Adrenal gland (tissue), 12 donors: ENCODE measurements around the gene HVCN1. TPM values are rescaled to one million over a fixed set of nuclear protein-coding genes. Genes with fewer than 3 reads are reported as not detected.

Source experiments
- DNase-seq, 7 donors: peaks; one replicate each; pipeline ENCODE4 v3.0.0-alpha.2; 2019 to 2020
- H3K27ac ChIP-seq, 5 donors: fragments of 200-600 bp; sonication (generic) in 4 of 5; 1 replicate in 3 of 5; 2 replicates in 2 of 5; pipeline versions ENCODE4 v1.5.1 to v1.8.0; 2016 to 2020; ENCODE audit warnings: mild to moderate bottlenecking in 1 of 5
- H3K27me3 ChIP-seq: fragments of 200-600 bp; 2 replicates; pipeline ENCODE4 v1.8.0; 2021
- H3K36me3 ChIP-seq, 2 donors: fragments of 200-600 bp; replicated peaks in 1 of 2; 1 replicate in 1 of 2; 2 replicates in 1 of 2; pipeline versions ENCODE4 v1.5.1 to v1.8.0; 2018 to 2022
- H3K4me1 ChIP-seq, 2 donors: fragments of 200-600 bp; replicated peaks in 1 of 2; 1 replicate in 1 of 2; 2 replicates in 1 of 2; pipeline versions ENCODE4 v1.5.1 to v1.8.0; 2018 to 2021
- H3K4me3 ChIP-seq, 4 donors: fragments of 200-600 bp; sonication (generic) in 3 of 4; one replicate each; pipeline ENCODE4 v1.5.1; 2016 to 2018
- H3K9me3 ChIP-seq, 3 donors: fragments of 200-600 bp; sonication (generic) in 1 of 3; replicated peaks in 1 of 3; 1 replicate in 2 of 3; 2 replicates in 1 of 3; pipeline versions ENCODE4 v1.5.1 to v1.8.0; 2016 to 2021
- CTCF ChIP-seq, 6 experiments: fragments of 450-650 bp in 4 of 6; fragments of 200-600 bp in 2 of 6; sonication (generic) in 1 of 6; IDR thresholded peaks; 1 replicate in 5 of 6; 2 replicates in 1 of 6; pipeline versions ENCODE4 v1.5.1 to v1.8.0; 2016 to 2021; ENCODE audit warnings: antibody characterized with exemption in 6 of 6, mild to moderate bottlenecking in 2 of 6, moderate library complexity in 1 of 6
- POLR2A ChIP-seq, 2 donors: fragments of 450-650 bp; IDR thresholded peaks; one replicate each; pipeline ENCODE4 v1.6.1; 2017; ENCODE audit warnings: antibody characterized with exemption in 2 of 2, mild to moderate bottlenecking in 2 of 2, moderate library complexity in 1 of 2
- WGBS, 4 donors: extraction: QIAGEN DNeasy Blood & Tissue Kit in 2 of 4; methylation state at CpG; one replicate each; pipeline versions ENCODE4 v1.1.5 to v1.1.7; 2013 to 2017; 5-methylcytosine and 5-hydroxymethylcytosine counted together
- intact Hi-C, 2 donors: fragments of 100-400 bp; cut with DNase I; formaldehyde crosslinking; loops; one replicate each; pipeline versions ENCODE4 v1.14.1 to v1.15.0; 2022 to 2023
- polyA plus RNA-seq, 3 donors: library from polyadenylated mRNA; stranded (reverse); fragments of 200-250 nt in 2 of 3; fragments of 350-450 nt in 1 of 3; fragmentation: Illumina TruSeq in 1 of 3; extraction: RNeasy Lipid Tissue Mini Kit (QIAGEN cat#74804) in 1 of 3; gene quantifications; one replicate each; pipeline ENCODE4 v1.2.3, GENCODE V29; 2013 to 2014
- total RNA-seq, 9 donors: library from RNA; depleted of rRNA in 4 of 9; stranded (reverse); fragments of >200 nt in 4 of 9; fragments of 120-200 nt in 1 of 9; fragmentation: NEBNext Ultra II Directional in 1 of 9; extraction: Animal tissue kit (Norgen Biotek cat#: 25700) in 1 of 9; gene quantifications; one replicate each; pipeline versions ENCODE4 v1.1.0 to v1.2.4, GENCODE V29; 2013 to 2023
- donor health status: healthy with polysubstance abuse.
- donor health status: Bipolar disorder and iron deficiency.
- donor health status: DM: yes; HTN: yes; CAD: no.
- donor health status: DM: no; HTN: no; CAD: no.
- donor health status: DM: no; HTN: no; CAD: no.
- donor health status: DM: yes; HTN: yes; CAD: no.

HVCN1 gene
- total and polyA plus RNA-seq, 12 donors: 5.7 to 71.0 (median 12.7) TPM

DNA sequence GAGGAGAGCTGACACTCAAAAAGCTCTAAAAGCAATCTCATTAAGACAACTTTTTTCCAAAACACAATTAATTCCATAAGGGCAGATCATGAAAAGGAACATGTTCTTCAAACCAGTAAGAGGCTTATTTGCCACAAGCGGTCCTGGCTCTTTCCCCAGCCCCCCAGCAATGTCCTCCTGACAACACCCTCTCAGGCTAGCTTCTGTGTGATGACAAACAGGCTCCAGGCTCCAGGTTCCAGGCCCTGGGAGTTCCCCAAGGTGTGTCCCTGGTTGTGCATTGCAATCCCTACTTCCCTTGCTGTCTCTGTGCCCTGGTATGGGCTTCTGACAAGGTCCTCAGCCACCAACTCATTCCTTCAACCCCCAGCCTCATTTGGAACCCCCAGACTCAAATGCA is 8.9 kb downstream of the HVCN1 start:
- Histone ChIP-seq H3K36me3 (no peaks in the 10 kb centered on the region), H3K4me1 (peaks cover 0 to 8% of the 10 kb centered on the region in 2 donors), H3K4me3 (no peak overlapping the region), H3K27me3 (no peaks in the 10 kb centered on the region), H3K27ac (no peak overlapping the region), H3K9me3 (no peaks in the 10 kb centered on the region)
- intact Hi-C loops: no loop called here
- 50 to 85% (median 71%) methylated on average over 1 of the region's 1 CpG for WGBS, 4 donors
- no peak for DNase-seq
- no peak for TF ChIP-seq POLR2A (IDR thresholded peaks at IDR 0.05)
- no peak for TF ChIP-seq CTCF (IDR thresholded peaks at IDR 0.05)

DNA sequence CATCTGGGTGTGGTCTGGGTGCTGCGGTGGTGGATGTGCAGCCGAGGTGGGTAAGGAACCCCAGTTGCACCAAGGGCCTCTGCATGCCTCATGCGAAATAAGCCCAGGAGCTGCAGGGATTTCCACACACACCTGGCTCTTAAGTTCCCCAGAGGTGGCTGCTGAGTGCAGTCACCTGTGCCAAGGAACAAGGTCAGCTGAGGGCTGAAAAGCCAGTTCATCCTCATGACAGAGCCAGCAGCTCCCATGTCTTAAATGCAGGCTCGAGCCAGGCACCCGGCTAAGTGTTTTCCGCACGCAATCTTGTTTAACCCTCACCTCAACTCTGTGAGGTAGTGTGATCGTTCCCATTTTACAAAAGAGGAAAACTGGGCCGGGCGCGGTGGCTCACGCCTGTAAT is 9.7 kb downstream of the HVCN1 start:
- H3K36me3 ChIP-seq: no peaks in the 10 kb centered on the region
- no peak overlapping the region for H3K27ac ChIP-seq
- intact Hi-C loops: no loop called here
- H3K27me3 ChIP-seq: no peaks in the 10 kb centered on the region
- peaks cover 0 to 8% of the 10 kb centered on the region in 2 donors for H3K4me1 ChIP-seq
- no peak overlapping the region for H3K4me3 ChIP-seq
- DNase-seq: no peak
- WGBS, 4 donors: 93 to 100% (median 96%) methylated on average over 6 to 12 of the region's 12 CpGs
- no peak for TF ChIP-seq CTCF (IDR thresholded peaks at IDR 0.05)
- no peaks in the 10 kb centered on the region for H3K9me3 ChIP-seq

DNA sequence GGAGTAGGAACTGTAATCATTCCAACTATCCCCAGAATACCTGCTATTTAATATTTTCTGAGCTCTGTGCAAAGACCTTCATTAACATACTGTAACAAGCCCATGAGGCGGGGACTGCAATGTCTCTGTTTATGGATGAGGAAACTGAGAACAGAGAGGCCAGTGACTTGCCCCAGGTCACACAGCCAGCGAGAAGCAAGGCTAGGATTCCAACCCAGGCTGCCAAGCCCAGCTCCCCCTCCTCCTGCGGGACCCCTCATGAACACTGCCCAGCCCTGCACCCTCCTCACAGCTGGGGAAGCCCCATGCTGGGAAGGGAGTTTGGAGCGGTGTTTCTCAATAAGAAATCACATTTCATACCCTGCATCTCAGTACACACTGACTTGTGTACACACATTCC is 10.9 kb downstream of the HVCN1 start:
- H3K9me3 ChIP-seq: no peaks in the 10 kb centered on the region
- peak overlapping the region in 1 of 5 donors; percentile 38 for H3K27ac ChIP-seq
- no peaks in the 10 kb centered on the region for H3K27me3 ChIP-seq
- H3K4me1 ChIP-seq: peaks cover 0 to 8% of the 10 kb centered on the region in 2 donors
- no peak overlapping the region for H3K4me3 ChIP-seq
- no peak for TF ChIP-seq CTCF (IDR thresholded peaks at IDR 0.05)
- no peak for TF ChIP-seq POLR2A (IDR thresholded peaks at IDR 0.05)
- no peaks in the 10 kb centered on the region for H3K36me3 ChIP-seq
- intact Hi-C loops: no loop called here
- WGBS, 4 donors: 78 to 81% (median 80%) methylated on average over 4 of the region's 4 CpGs
- DNase-seq: no peak

GRCh38 chr12:110677206-110677911 is 11.6 kb downstream of the HVCN1 start:
- peak overlapping the region in 1 of 5 donors; percentile 38 for H3K27ac ChIP-seq

More at GRCh38 chr12:110677206-110677911, 11.6 kb downstream of the HVCN1 start:
- H3K36me3 ChIP-seq: no peaks in the 10 kb centered on the region
- H3K9me3 ChIP-seq: no peaks in the 10 kb centered on the region
- no peak for DNase-seq
- no peak overlapping the region for H3K4me3 ChIP-seq
- peaks cover 0 to 8% of the 10 kb centered on the region in 2 donors for H3K4me1 ChIP-seq
- intact Hi-C loops: no loop called here
- 58 to 77% (median 64%) methylated on average over 5 of the region's 5 CpGs for WGBS, 4 donors
- H3K27me3 ChIP-seq: no peaks in the 10 kb centered on the region
- TF ChIP-seq POLR2A (IDR thresholded peaks at IDR 0.05) (no peak), CTCF (IDR thresholded peaks at IDR 0.05) (no peak)
